A204.1 (cell line): ENCODE measurements around the gene PDP2.

ENCODE experiments used
- FAIRE-seq: peaks from 2 replicates; lab custom pipeline; 2012; peaks lifted over from hg19 to GRCh38; lab: Jason Lieb, UNC

The PDP2 gene

DNA sequence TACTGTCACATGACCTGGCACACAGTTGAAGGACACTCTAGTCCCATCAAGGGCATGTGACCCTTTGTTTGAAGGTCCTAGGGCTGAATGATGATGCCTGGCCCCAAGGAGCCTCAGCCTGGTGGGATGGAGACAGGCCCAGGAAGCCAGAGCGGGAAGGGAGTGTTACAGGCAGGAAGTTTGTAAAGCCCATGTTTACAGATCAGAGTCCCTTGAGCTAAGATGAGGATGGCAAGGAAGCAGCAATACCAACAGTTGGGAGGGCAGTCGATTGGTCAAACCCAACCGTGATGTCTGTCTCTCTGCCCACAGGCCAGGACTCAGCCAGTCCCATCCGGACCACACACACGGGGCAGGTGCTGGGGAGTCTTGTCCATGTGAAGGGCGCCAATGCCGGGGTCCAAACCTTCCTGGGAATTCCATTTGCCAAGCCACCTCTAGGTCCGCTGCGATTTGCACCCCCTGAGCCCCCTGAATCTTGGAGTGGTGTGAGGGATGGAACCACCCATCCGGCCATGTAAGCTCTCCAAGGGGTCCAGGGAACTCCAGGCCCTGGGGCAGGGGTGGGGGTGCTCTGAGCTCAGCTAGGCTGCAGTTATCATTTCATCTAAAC is 57.5 kb downstream of the PDP2 start:
- no peak for FAIRE-seq

DNA sequence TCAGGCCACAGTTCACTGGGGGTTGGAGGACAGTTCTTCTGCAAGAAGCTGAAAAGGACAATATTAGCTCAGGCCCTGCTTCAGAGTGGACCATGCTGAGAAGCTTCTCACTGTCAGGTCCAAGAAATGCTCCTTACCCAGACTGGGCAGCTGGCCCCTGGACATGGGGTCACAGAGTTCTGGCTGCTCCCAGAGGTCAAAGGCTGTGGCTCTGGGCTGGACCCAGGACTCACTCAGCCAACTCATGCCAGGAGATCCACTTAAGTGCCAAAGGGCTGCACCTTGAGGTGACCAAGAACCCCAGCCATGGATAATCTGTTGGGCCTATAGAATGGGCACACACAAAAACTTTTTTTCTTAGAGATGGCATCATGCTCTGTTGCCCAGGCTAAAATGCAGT is 59.1 kb downstream of the PDP2 start:
- FAIRE-seq: no peak

DNA sequence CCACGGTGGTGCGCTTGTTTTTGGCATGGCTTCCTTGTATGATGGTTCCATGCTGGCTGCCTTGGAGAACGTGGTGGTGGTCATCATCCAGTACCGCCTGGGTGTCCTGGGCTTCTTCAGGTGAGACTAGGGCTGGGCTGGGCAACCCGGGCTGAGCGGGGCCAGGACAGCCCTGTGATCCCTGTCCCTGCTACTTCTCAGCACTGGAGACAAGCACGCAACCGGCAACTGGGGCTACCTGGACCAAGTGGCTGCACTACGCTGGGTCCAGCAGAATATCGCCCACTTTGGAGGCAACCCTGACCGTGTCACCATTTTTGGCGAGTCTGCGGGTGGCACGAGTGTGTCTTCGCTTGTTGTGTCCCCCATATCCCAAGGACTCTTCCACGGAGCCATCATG is 59.9 kb downstream of the PDP2 start:
- no peak for FAIRE-seq
